ENCODE data around the gene MYH11.

The MYH11 gene

DNA sequence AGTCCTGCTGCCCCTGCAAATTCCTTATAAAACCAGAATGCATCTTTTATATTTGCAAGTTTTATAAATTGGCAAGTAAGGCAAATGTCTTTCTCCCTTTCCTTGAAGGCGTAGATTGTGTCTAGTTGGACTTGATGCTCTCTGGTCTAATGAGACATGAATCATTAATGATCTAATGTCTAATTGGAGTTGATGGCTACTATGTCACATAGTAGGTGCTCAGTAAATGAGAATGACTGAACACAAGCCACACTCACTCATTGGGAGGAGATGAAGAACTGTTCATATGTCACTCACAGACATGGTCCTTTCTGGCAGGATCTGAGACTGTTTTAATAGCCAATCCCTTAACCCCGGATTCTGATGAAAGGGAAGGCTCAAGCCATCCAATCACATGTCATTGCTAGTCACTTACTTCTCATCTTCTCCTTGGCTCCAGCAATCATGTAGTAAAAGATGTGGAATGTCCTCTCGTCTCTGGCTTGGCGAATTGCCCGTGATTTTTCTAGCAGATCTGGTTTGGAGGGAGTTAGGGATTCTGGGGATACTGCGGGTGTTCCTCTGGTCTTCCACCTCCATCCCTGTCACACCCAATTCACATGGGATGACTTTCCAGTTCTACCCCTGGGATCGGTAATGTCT, 81.0 kb downstream of the MYH11 start:
- Histone ChIP-seq H3K4me3 (ENCODE audit: low read depth in 1 of 2, low read length in 1 of 2) (no peak overlapping the region), H3K27ac (no peak overlapping the region), H3K36me3 (no peaks in the 10 kb centered on the region), H3K9me3 (no peaks in the 10 kb centered on the region), H3K4me1 (ENCODE audit: control insufficient read depth in 1 of 2, insufficient read depth in 1 of 2, low read depth in 1 of 2, low read length in 1 of 2) (no peaks in the 10 kb centered on the region), H3K27me3 (no peaks in the 10 kb centered on the region)
- TF ChIP-seq, protein P1, sequence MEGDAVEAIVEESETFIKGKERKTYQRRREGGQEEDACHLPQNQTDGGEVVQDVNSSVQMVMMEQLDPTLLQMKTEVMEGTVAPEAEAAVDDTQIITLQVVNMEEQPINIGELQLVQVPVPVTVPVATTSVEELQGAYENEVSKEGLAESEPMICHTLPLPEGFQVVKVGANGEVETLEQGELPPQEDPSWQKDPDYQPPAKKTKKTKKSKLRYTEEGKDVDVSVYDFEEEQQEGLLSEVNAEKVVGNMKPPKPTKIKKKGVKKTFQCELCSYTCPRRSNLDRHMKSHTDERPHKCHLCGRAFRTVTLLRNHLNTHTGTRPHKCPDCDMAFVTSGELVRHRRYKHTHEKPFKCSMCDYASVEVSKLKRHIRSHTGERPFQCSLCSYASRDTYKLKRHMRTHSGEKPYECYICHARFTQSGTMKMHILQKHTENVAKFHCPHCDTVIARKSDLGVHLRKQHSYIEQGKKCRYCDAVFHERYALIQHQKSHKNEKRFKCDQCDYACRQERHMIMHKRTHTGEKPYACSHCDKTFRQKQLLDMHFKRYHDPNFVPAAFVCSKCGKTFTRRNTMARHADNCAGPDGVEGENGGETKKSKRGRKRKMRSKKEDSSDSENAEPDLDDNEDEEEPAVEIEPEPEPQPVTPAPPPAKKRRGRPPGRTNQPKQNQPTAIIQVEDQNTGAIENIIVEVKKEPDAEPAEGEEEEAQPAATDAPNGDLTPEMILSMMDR (IDR thresholded peaks at IDR 0.05), result no peak

DNA sequence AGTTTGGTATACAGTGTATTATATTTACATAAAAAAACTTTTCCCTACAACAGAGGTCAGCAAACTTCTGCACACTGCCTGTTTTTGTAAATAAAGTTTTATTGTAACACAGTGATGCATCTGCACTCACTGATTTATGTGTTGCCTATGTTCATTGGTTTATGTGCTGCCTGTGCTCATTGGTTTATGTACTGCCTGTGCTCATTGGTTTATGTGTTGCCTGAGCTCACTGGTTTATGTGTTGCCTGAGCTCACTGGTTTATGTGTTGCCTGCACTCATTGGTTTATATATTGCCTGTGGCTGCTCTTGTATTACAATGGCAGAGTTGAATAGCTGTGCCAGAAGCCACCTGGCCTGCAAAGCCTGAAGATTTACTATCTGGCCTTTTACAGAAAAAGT, 81.6 kb downstream of the MYH11 start:
- no peak overlapping the region for H3K4me3 ChIP-seq (ENCODE audit: low read depth in 1 of 2, low read length in 1 of 2)
- no peaks in the 10 kb centered on the region for H3K4me1 ChIP-seq (ENCODE audit: control insufficient read depth in 1 of 2, insufficient read depth in 1 of 2, low read depth in 1 of 2, low read length in 1 of 2)
- H3K27me3 ChIP-seq, result no peaks in the 10 kb centered on the region
- H3K36me3 ChIP-seq, result no peaks in the 10 kb centered on the region
- no peaks in the 10 kb centered on the region for H3K9me3 ChIP-seq
- TF ChIP-seq, protein P1 (IDR thresholded peaks at IDR 0.05), result no peak
- no peak overlapping the region for H3K27ac ChIP-seq

DNA sequence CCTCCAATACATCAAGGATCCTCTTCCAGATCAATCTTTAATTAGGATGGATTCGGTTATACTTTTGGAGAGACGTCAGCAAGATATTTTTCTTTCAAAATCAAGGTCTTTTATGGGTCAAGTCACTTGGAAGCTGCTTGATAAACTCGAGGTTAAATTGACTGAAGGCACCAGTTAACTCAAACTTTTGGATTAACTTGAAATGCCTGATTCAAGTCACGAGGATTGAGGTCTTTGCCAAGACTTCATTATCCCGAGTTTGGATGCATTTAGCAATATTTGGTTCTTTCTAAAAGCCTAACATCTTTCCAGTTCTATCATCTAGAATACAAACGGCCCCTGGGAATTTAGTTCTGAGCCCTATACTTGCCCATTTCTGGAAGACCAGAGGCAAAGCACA, 82.9 kb downstream of the MYH11 start:
- no peak overlapping the region for H3K27ac ChIP-seq
- no peaks in the 10 kb centered on the region for H3K9me3 ChIP-seq
- TF ChIP-seq, protein P1 (IDR thresholded peaks at IDR 0.05), result no peak
- no peak overlapping the region for H3K4me3 ChIP-seq (ENCODE audit: low read depth in 1 of 2, low read length in 1 of 2)
- no peaks in the 10 kb centered on the region for H3K4me1 ChIP-seq (ENCODE audit: control insufficient read depth in 1 of 2, insufficient read depth in 1 of 2, low read depth in 1 of 2, low read length in 1 of 2)
- H3K36me3 ChIP-seq, result no peaks in the 10 kb centered on the region
- no peaks in the 10 kb centered on the region for H3K27me3 ChIP-seq

DNA sequence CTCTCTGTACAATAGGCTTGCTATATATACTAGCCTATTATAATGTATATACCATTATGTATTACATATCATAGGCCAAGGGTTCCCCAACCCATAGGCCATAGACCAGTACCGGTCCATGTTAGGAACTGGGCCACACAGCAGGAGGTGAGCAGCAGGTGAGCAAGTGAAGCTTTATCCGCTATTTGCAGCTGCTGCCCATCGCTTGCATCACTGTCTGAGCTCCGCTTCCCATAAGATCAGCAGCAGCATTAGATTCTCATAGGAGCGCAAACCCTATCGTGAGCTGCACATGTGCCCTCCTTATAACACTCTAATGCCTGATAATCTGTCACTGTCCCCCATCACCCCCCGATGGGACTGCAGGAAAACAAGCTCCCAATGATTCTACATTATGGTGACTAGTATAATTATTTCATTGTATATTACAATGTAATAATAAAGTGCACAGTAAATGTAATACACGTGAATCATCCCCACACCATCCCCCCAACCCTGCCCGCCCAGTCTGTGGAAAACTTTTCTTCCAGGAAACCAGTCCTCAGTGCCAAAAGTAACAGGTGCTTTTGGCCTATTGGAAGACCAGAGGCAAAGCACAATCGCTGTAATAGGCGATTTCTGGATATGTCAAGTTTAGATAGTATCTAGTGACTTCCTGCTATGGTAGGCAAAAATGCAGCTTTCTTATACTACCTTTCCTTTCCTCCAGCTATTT, 84.1 kb downstream of the MYH11 start:
- no peaks in the 10 kb centered on the region for H3K36me3 ChIP-seq
- no peaks in the 10 kb centered on the region for H3K4me1 ChIP-seq (ENCODE audit: control insufficient read depth in 1 of 2, insufficient read depth in 1 of 2, low read depth in 1 of 2, low read length in 1 of 2)
- H3K27ac ChIP-seq, result no peak overlapping the region
- no peaks in the 10 kb centered on the region for H3K27me3 ChIP-seq
- no peak overlapping the region for H3K4me3 ChIP-seq (ENCODE audit: low read depth in 1 of 2, low read length in 1 of 2)
- H3K9me3 ChIP-seq, result no peaks in the 10 kb centered on the region
- TF ChIP-seq, protein P1 (IDR thresholded peaks at IDR 0.05), result no peak

DNA sequence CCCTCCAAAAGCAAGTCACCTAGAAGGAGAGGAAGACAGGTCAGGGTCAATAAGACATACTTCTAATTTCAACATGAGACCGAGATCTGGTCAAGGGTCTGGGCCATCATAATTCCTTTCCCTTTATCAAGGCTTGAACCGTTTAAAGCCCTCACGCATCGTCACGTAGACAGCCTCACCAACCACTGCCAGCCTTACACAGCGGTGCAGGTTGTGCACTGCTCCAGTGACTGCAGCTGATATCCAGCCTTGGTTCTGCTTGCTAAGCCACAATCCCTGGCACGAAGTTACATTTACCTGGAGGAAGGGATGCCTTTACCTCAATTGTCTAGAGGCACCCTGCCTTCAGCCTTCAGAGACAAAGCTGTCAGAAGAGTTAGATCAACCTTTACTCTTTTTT, 85.1 kb downstream of the MYH11 start:
- Histone ChIP-seq H3K36me3 (no peaks in the 10 kb centered on the region), H3K27me3 (no peaks in the 10 kb centered on the region), H3K27ac (no peak overlapping the region), H3K4me1 (ENCODE audit: control insufficient read depth in 1 of 2, insufficient read depth in 1 of 2, low read depth in 1 of 2, low read length in 1 of 2) (no peaks in the 10 kb centered on the region), H3K4me3 (ENCODE audit: low read depth in 1 of 2, low read length in 1 of 2) (no peak overlapping the region), H3K9me3 (no peaks in the 10 kb centered on the region)
- TF ChIP-seq, protein P1 (IDR thresholded peaks at IDR 0.05), result no peak
